ENCODE results near the gene DLG2.

DLG2 gene

GRCh38 chr11:85098996-85099395 lies 528.1 kb downstream of the DLG2 start:
- Histone ChIP-seq H3K27me3 (replicated peaks; ENCODE audit: insufficient read depth, low read length) (no peaks in the 10 kb centered on the region), H3K9me3 (replicated peaks; ENCODE audit: insufficient read depth, low read length) (no peaks in the 10 kb centered on the region), H3K9ac (ENCODE audit: low read length) (no peak overlapping the region), H3K27ac (ENCODE audit: low read length) (no peak overlapping the region), H3K9me2 (replicated peaks; ENCODE audit: insufficient read depth, low read length) (no peaks in the 10 kb centered on the region), H4K20me1 (ENCODE audit: insufficient read depth, low read length) (no peaks in the 10 kb centered on the region), H3K4me2 (ENCODE audit: low read depth, low read length) (no peak overlapping the region), H3K4me1 (ENCODE audit: low read length) (peaks cover 28% of the 10 kb centered on the region), H3K36me3 (replicated peaks; ENCODE audit: insufficient read depth, low read length) (no peaks in the 10 kb centered on the region), H3K4me3 (ENCODE audit: low read length) (no peak overlapping the region), H2AFZ (ENCODE audit: low read length) (no peak overlapping the region), H3F3A (ENCODE audit: insufficient read depth, low read length) (no peaks in the 10 kb centered on the region), H3K79me2 (ENCODE audit: low read length) (no peaks in the 10 kb centered on the region)
- no peak for DNase-seq
- no peak for TF ChIP-seq EZH2phosphoT487 (IDR thresholded peaks at IDR 0.05; ENCODE audit: low read length)
- no peak for TF ChIP-seq EZH2 (optimal IDR thresholded peaks at IDR 0.05; ENCODE audit: low read depth, low read length)
- no peak for TF ChIP-seq CTCF (IDR thresholded peaks at IDR 0.05; ENCODE audit: low read length)

- peak; percentile 51 for DNase-seq
- peak overlapping the region; percentile 32; the same call in 1 of the 2 replicates for H3K4me2 ChIP-seq (ENCODE audit: low read depth, low read length)
- H3K4me3 ChIP-seq (ENCODE audit: low read length), result no peak overlapping the region
- H3K9me3 ChIP-seq (replicated peaks; ENCODE audit: insufficient read depth, low read length), result no peaks in the 10 kb centered on the region
- no peak overlapping the region for H3K9ac ChIP-seq (ENCODE audit: low read length)
- no peaks in the 10 kb centered on the region for H3K36me3 ChIP-seq (replicated peaks; ENCODE audit: insufficient read depth, low read length)
- peaks cover 22% of the 10 kb centered on the region for H3K4me1 ChIP-seq (ENCODE audit: low read length)
- no peaks in the 10 kb centered on the region for H3K79me2 ChIP-seq (ENCODE audit: low read length)
- H4K20me1 ChIP-seq (ENCODE audit: insufficient read depth, low read length), result no peaks in the 10 kb centered on the region
- no peak overlapping the region for H3K27ac ChIP-seq (ENCODE audit: low read length)
- no peaks in the 10 kb centered on the region for H3K27me3 ChIP-seq (replicated peaks; ENCODE audit: insufficient read depth, low read length)
- no peaks in the 10 kb centered on the region for H3F3A ChIP-seq (ENCODE audit: insufficient read depth, low read length)
- H2AFZ ChIP-seq (ENCODE audit: low read length), result 0 out of 2 replicates have a peak overlapping the region, but pooled peaks have one; percentile 0
- TF ChIP-seq CTCF (IDR thresholded peaks at IDR 0.05; ENCODE audit: low read length) (no peak), EZH2 (optimal IDR thresholded peaks at IDR 0.05; ENCODE audit: low read depth, low read length) (no peak), EZH2phosphoT487 (IDR thresholded peaks at IDR 0.05; ENCODE audit: low read length) (no peak)
- no peaks in the 10 kb centered on the region for H3K9me2 ChIP-seq (replicated peaks; ENCODE audit: insufficient read depth, low read length)
Observed at GRCh38 chr11:85096939-85097338, 530.2 kb downstream of the DLG2 start.

GRCh38 chr11:85095239-85095638 lies 531.9 kb downstream of the DLG2 start:
- Histone ChIP-seq H4K20me1 (ENCODE audit: insufficient read depth, low read length) (no peaks in the 10 kb centered on the region), H3K4me2 (ENCODE audit: low read depth, low read length) (no peak overlapping the region), H3K9me2 (replicated peaks; ENCODE audit: insufficient read depth, low read length) (no peaks in the 10 kb centered on the region), H3K27ac (ENCODE audit: low read length) (no peak overlapping the region), H3K9ac (ENCODE audit: low read length) (no peak overlapping the region), H3K27me3 (replicated peaks; ENCODE audit: insufficient read depth, low read length) (no peaks in the 10 kb centered on the region), H3K4me3 (ENCODE audit: low read length) (no peak overlapping the region), H3K9me3 (replicated peaks; ENCODE audit: insufficient read depth, low read length) (no peaks in the 10 kb centered on the region), H2AFZ (ENCODE audit: low read length) (no peak overlapping the region), H3K36me3 (replicated peaks; ENCODE audit: insufficient read depth, low read length) (no peaks in the 10 kb centered on the region), H3K4me1 (ENCODE audit: low read length) (peaks cover 17% of the 10 kb centered on the region; the same call in 1 of the 2 replicates), H3F3A (ENCODE audit: insufficient read depth, low read length) (no peaks in the 10 kb centered on the region), H3K79me2 (ENCODE audit: low read length) (no peaks in the 10 kb centered on the region)
- TF ChIP-seq CTCF (IDR thresholded peaks at IDR 0.05; ENCODE audit: low read length) (no peak), EZH2phosphoT487 (IDR thresholded peaks at IDR 0.05; ENCODE audit: low read length) (no peak), EZH2 (optimal IDR thresholded peaks at IDR 0.05; ENCODE audit: low read depth, low read length) (no peak)
- DNase-seq, result no peak

Measured in MM.1S (cell line).